Measurements from ENCODE around the gene GABRR3. TPM values are rescaled to one million over a fixed set of nuclear protein-coding genes. Genes with fewer than 3 reads are reported as not detected.

The GABRR3 gene
- polyA plus RNA-seq, 1 donor from 2014 or later = not detected

- H2AFZ ChIP-seq (ENCODE audit: low read depth, low read length) = no peak overlapping the region
- no peak overlapping the region for H3K4me3 ChIP-seq (ENCODE audit: low read length)
- no peaks in the 10 kb centered on the region for H3K36me3 ChIP-seq (ENCODE audit: insufficient read depth, low read length)
- no peaks in the 10 kb centered on the region for H4K20me1 ChIP-seq (ENCODE audit: insufficient read depth)
- H3K4me2 ChIP-seq (ENCODE audit: low read length) = no peak overlapping the region
- H3K9me2 ChIP-seq (ENCODE audit: insufficient read depth, low read length) = no peaks in the 10 kb centered on the region
- H3K9ac ChIP-seq (ENCODE audit: low read length) = no peak overlapping the region
- H3K27me3 ChIP-seq (ENCODE audit: insufficient read depth, low read depth, low read length) = no peaks in the 10 kb centered on the region
- H3K27ac ChIP-seq (ENCODE audit: low read length) = no peak overlapping the region
- no peaks in the 10 kb centered on the region for H3K79me2 ChIP-seq (replicated peaks; ENCODE audit: insufficient read depth, low read length)
- H3F3A ChIP-seq (ENCODE audit: insufficient read depth, low read length, poor library complexity, severe bottlenecking) = no peaks in the 10 kb centered on the region
- TF ChIP-seq RAD21 (conservative IDR thresholded peaks at IDR 0.05) (no peak), REST (IDR thresholded peaks at IDR 0.05; ENCODE audit: borderline replicate concordance) (no peak), SMC3 (conservative IDR thresholded peaks at IDR 0.05; ENCODE audit: poor library complexity) (no peak), TAF1 (IDR thresholded peaks at IDR 0.05; ENCODE audit: low read depth) (no peak), EP300 (conservative IDR thresholded peaks at IDR 0.05; ENCODE audit: poor library complexity, severe bottlenecking) (no peak), EZH2 (IDR thresholded peaks at IDR 0.05; ENCODE audit: borderline replicate concordance, insufficient read depth, low read length, poor library complexity, severe bottlenecking) (no peak), MXI1 (conservative IDR thresholded peaks at IDR 0.05; ENCODE audit: poor library complexity, severe bottlenecking) (no peak), POLR2AphosphoS5 (IDR thresholded peaks at IDR 0.05) (no peak)
- TF ChIP-seq, protein P1, sequence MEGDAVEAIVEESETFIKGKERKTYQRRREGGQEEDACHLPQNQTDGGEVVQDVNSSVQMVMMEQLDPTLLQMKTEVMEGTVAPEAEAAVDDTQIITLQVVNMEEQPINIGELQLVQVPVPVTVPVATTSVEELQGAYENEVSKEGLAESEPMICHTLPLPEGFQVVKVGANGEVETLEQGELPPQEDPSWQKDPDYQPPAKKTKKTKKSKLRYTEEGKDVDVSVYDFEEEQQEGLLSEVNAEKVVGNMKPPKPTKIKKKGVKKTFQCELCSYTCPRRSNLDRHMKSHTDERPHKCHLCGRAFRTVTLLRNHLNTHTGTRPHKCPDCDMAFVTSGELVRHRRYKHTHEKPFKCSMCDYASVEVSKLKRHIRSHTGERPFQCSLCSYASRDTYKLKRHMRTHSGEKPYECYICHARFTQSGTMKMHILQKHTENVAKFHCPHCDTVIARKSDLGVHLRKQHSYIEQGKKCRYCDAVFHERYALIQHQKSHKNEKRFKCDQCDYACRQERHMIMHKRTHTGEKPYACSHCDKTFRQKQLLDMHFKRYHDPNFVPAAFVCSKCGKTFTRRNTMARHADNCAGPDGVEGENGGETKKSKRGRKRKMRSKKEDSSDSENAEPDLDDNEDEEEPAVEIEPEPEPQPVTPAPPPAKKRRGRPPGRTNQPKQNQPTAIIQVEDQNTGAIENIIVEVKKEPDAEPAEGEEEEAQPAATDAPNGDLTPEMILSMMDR (IDR thresholded peaks at IDR 0.05; ENCODE audit: poor library complexity, severe bottlenecking) = no peak
- H3K9me3 ChIP-seq (ENCODE audit: low read length) = no peaks in the 10 kb centered on the region
Measured at GRCh38 chr3:98048586-98048985, 13.5 kb upstream of the GABRR3 start.

DNA sequence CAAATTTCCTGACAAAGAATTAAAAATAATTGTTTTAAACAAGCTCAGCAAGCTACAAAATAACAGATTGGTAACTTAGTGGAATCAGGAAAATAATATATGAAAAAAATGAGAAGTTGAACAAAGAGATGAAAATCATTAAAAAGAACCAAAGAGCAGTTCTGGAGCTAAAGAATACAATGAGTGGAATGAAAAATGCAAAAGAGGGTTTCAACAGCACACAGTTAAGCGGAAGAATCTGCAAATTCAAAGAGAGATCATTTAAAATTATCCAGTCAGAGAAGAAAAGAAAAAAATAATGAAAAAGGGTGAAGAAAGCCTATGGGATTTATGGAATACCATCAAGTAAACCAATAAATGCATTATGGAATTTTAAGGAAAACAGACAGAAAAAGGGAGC is 6.2 kb upstream of the GABRR3 start:
- Histone ChIP-seq H3K9me2 (ENCODE audit: insufficient read depth, low read length) (no peaks in the 10 kb centered on the region), H4K20me1 (ENCODE audit: insufficient read depth) (no peaks in the 10 kb centered on the region), H3F3A (ENCODE audit: insufficient read depth, low read length, poor library complexity, severe bottlenecking) (no peaks in the 10 kb centered on the region), H3K27ac (ENCODE audit: low read length) (no peak overlapping the region), H3K4me2 (ENCODE audit: low read length) (no peak overlapping the region), H3K9ac (ENCODE audit: low read length) (no peak overlapping the region), H3K36me3 (ENCODE audit: insufficient read depth, low read length) (no peaks in the 10 kb centered on the region), H3K9me3 (ENCODE audit: low read length) (no peaks in the 10 kb centered on the region), H2AFZ (ENCODE audit: low read depth, low read length) (no peak overlapping the region), H3K4me3 (ENCODE audit: low read length) (no peak overlapping the region), H3K79me2 (replicated peaks; ENCODE audit: insufficient read depth, low read length) (no peaks in the 10 kb centered on the region), H3K27me3 (ENCODE audit: insufficient read depth, low read depth, low read length) (no peaks in the 10 kb centered on the region)
- TF ChIP-seq MXI1 (conservative IDR thresholded peaks at IDR 0.05; ENCODE audit: poor library complexity, severe bottlenecking) = no peak
- TF ChIP-seq TAF1 (IDR thresholded peaks at IDR 0.05; ENCODE audit: low read depth) = no peak
- no peak for TF ChIP-seq SMC3 (conservative IDR thresholded peaks at IDR 0.05; ENCODE audit: poor library complexity)
- TF ChIP-seq EP300 (conservative IDR thresholded peaks at IDR 0.05; ENCODE audit: poor library complexity, severe bottlenecking) = no peak
- TF ChIP-seq RAD21 (conservative IDR thresholded peaks at IDR 0.05) = no peak
- no peak for TF ChIP-seq POLR2AphosphoS5 (IDR thresholded peaks at IDR 0.05)
- no peak for TF ChIP-seq EZH2 (IDR thresholded peaks at IDR 0.05; ENCODE audit: borderline replicate concordance, insufficient read depth, low read length, poor library complexity, severe bottlenecking)
- TF ChIP-seq REST (IDR thresholded peaks at IDR 0.05; ENCODE audit: borderline replicate concordance) = no peak
- TF ChIP-seq, protein P1 (IDR thresholded peaks at IDR 0.05; ENCODE audit: poor library complexity, severe bottlenecking) = no peak

All from neural cell (in vitro differentiated cells).